RWPE2 (cell line): ENCODE measurements around the gene OR51B2.
"Not testable (repeated sequence)": the region's sequence is repeated elsewhere in the genome, so short reads cannot be mapped to it uniquely, and the experiment has no call there.

Experiments
- ATAC-seq: fragments of 200-7000 bp; cut with Tn5 transposase; 3 replicates; pipeline ENCODE4 v1.9.1; 2021; ENCODE audit warnings: low read depth
- DNase-seq: peaks from one replicate; pipeline ENCODE4 v3.0.0-alpha.2; 2020; ENCODE audit warnings: low spot score
- H3K27ac ChIP-seq: fragments of 450-650 bp; 2 replicates; pipeline ENCODE4 v1.5.1; 2017; ENCODE audit warnings: mild to moderate bottlenecking; ENCODE audit not compliant: poor library complexity, severe bottlenecking
- H3K27me3 ChIP-seq: fragments of 250-450 bp; sonication (Bioruptor Pico); 2 replicates; pipeline ENCODE4 v1.5.1; 2021; ENCODE audit warnings: mild to moderate bottlenecking, moderate library complexity; ENCODE audit not compliant: insufficient read depth, poor library complexity, severe bottlenecking
- H3K36me3 ChIP-seq: fragments of 250-450 bp; sonication (Bioruptor Pico); 2 replicates; pipeline ENCODE4 v1.5.1; 2020; ENCODE audit warnings: low read depth, mild to moderate bottlenecking, moderate library complexity
- H3K4me1 ChIP-seq: fragments of 250-450 bp; sonication (Bioruptor Pico); 2 replicates; pipeline ENCODE4 v1.5.1; 2021; ENCODE audit warnings: mild to moderate bottlenecking, moderate library complexity; ENCODE audit not compliant: insufficient read depth, poor library complexity, severe bottlenecking
- H3K4me3 ChIP-seq: fragments of 250-450 bp; sonication (Bioruptor Pico); 2 replicates; pipeline ENCODE4 v1.5.1; 2021; ENCODE audit warnings: mild to moderate bottlenecking, moderate library complexity; ENCODE audit not compliant: severe bottlenecking
- H3K9me3 ChIP-seq: fragments of 250-450 bp; sonication (Bioruptor Pico); 2 replicates; pipeline ENCODE4 v1.5.1; 2021; ENCODE audit warnings: mild to moderate bottlenecking, moderate library complexity; ENCODE audit not compliant: severe bottlenecking
- TF ChIP-seq, protein P1 (sequence below): fragments of 450-650 bp; IDR thresholded peaks from one replicate; pipeline ENCODE4 v1.5.1; 2017; ENCODE audit warnings: mild to moderate bottlenecking, moderate library complexity; ENCODE audit not compliant: poor library complexity, severe bottlenecking

The OR51B2 gene

DNA sequence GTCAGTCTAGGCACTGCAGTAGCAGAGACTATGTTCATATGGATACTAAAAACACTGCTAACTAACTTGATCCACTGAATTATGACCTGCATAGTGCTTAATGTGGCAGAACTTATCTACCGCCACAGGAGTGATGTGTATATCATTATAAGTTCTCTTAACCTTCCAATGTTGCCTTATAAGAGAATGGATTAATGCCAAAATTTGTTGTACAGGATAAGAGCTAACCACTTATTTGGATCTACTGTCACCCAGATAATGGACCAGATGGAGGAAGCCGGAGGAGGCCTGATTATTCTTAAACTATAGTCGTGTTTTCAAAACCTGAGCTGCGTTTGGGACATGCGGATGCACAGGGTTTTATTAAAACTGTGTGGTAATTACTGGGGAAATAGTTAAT is 20.5 kb downstream of the OR51B2 start:
- Histone ChIP-seq H3K4me3 (no peak overlapping the region), H3K9me3 (no peaks in the 10 kb centered on the region), H3K27ac (no peak overlapping the region), H3K4me1 (no peaks in the 10 kb centered on the region), H3K36me3 (no peaks in the 10 kb centered on the region), H3K27me3 (peaks cover 6% of the 10 kb centered on the region)
- DNase-seq = no peak
- ATAC-seq = no peak
- TF ChIP-seq, protein P1, sequence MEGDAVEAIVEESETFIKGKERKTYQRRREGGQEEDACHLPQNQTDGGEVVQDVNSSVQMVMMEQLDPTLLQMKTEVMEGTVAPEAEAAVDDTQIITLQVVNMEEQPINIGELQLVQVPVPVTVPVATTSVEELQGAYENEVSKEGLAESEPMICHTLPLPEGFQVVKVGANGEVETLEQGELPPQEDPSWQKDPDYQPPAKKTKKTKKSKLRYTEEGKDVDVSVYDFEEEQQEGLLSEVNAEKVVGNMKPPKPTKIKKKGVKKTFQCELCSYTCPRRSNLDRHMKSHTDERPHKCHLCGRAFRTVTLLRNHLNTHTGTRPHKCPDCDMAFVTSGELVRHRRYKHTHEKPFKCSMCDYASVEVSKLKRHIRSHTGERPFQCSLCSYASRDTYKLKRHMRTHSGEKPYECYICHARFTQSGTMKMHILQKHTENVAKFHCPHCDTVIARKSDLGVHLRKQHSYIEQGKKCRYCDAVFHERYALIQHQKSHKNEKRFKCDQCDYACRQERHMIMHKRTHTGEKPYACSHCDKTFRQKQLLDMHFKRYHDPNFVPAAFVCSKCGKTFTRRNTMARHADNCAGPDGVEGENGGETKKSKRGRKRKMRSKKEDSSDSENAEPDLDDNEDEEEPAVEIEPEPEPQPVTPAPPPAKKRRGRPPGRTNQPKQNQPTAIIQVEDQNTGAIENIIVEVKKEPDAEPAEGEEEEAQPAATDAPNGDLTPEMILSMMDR = no peak

DNA sequence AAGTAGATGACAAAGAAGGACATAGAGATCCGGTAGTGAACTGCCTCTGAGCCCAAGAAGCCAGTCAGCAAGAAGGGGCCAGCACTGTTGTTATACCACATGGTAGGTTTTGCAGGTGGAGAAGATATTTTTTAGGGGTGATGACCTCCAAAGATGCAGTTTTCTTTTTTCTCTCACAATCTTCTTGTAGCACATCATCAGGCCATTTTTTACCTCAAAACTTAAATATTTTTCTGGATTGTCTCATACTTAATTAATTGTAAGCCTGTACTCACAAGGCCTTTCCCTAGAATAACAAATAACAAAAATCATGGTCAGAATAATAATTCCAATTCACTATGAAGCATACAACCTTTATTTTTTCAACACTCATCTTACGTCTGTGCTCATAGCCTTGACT is 22.3 kb downstream of the OR51B2 start, which contains the start of gene OR51B4:
OR51B4 (minus strand) TSS at position 101 of the 400 bp plus-strand sequence; CDS start at position 101, 0 bp downstream.
- Histone ChIP-seq H3K36me3 (no peaks in the 10 kb centered on the region), H3K4me1 (no peaks in the 10 kb centered on the region), H3K27ac (no peak within 1 kb of the TSS), H3K4me3 (no peak within 1 kb of the TSS), H3K9me3 (no peaks in the 10 kb centered on the region), H3K27me3 (peaks cover 7% of the 10 kb centered on the region)
- TF ChIP-seq, protein P1 = no peak
- no peak for ATAC-seq
- DNase-seq = no peak

DNA sequence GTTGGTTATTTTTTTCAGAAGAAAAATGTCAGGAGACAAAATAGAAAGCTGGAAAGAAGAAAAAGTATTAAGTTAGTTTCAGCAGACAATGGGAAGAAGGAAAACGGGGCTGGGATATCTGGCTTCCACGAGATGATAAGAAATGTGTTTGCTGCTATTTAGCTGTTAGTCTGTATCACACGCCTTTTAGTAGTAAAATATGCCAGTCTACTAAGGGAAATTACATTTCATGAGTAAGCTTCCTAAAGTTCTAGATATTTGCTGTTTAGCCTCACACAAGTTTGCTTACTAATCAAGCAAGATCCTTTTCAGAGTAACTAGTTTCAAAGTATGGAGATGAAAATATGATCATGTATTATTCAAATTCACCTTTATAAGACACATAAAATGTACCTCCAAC is 23.8 kb downstream of the OR51B2 start:
- DNase-seq (no peak), ATAC-seq (no peak)
- no peaks in the 10 kb centered on the region for H3K9me3 ChIP-seq
- H3K27me3 ChIP-seq = peaks cover 5% of the 10 kb centered on the region
- H3K36me3 ChIP-seq = no peaks in the 10 kb centered on the region
- TF ChIP-seq, protein P1 = no peak
- H3K27ac ChIP-seq = no peak overlapping the region
- H3K4me1 ChIP-seq = no peaks in the 10 kb centered on the region
- no peak overlapping the region for H3K4me3 ChIP-seq

- no peaks in the 10 kb centered on the region for H3K36me3 ChIP-seq
- H3K27ac ChIP-seq = no peak overlapping the region
- ATAC-seq = no peak
- no peaks in the 10 kb centered on the region for H3K4me1 ChIP-seq
- TF ChIP-seq, protein P1 = no peak
- peaks cover 5% of the 10 kb centered on the region for H3K27me3 ChIP-seq
- no peak overlapping the region for H3K4me3 ChIP-seq
- H3K9me3 ChIP-seq = no peaks in the 10 kb centered on the region
- DNase-seq = no peak
Measured at GRCh38 chr11:5298451-5298850, 25.6 kb downstream of the OR51B2 start.

DNA sequence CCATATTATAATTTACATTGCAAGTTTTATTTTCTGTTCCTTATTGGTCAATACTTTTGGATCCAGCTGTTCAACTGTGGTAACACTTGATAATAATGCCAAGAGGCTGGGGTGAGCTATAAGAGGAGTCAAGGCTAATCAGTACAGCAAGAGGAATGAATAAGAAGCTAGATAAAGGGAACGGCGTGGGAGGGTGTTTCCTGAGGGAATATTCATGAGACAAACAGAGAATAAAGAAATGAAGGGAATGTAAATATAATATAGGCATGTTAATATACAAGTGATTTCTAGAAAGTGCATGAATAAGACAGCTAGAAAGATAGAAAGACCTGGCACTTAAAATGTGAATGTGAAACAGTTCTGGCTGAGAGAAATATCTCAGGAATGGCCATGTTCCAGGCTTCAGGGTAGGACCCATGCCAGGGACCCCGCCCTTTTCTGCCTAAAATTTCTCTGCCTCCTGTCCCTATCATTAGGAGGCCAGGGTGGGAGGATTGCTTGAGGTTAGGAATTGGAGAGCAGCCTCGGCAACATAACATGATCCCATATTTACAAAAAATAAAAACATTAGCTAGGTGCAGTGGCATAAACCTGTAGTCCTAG is 26.3 kb downstream of the OR51B2 start:
- Histone ChIP-seq H3K9me3 (no peaks in the 10 kb centered on the region), H3K27me3 (peaks cover 5% of the 10 kb centered on the region), H3K4me1 (no peaks in the 10 kb centered on the region), H3K4me3 (no peak overlapping the region), H3K36me3 (no peaks in the 10 kb centered on the region), H3K27ac (no peak overlapping the region)
- ATAC-seq (no peak), DNase-seq (no peak)
- TF ChIP-seq, protein P1 = no peak

- not testable (repeated sequence) for DNase-seq, H3K4me3 ChIP-seq, H3K27me3 ChIP-seq, ATAC-seq, H3K9me3 ChIP-seq, H3K4me1 ChIP-seq, H3K27ac ChIP-seq, H3K36me3 ChIP-seq
Measured at GRCh38 chr11:5294342-5294995, 29.6 kb downstream of the OR51B2 start.
